Cerebellar nuclear complex (tissue), 1 donor: ENCODE measurements around the gene RPL31.
"Not testable (repeated sequence)": the region's sequence is repeated elsewhere in the genome, so short reads cannot be mapped to it uniquely, and the experiment has no call there.

Experiments
- DNase-seq, 2 experiments: peaks; one replicate each; lab custom pipeline; 2025; lab: John Stamatoyannopoulos, UW

Gene RPL31

GRCh38 chr2:101026923-101027469 is 24.9 kb downstream of the RPL31 start:
- no peak for DNase-seq

- no peak for DNase-seq
These were observed 25.8 kb downstream of the RPL31 start for GRCh38 chr2:101027852-101028251.

- no peak for DNase-seq
These were observed 28.9 kb downstream of the RPL31 start for GRCh38 chr2:101030866-101031554.

- no peak for DNase-seq
These were observed 30.1 kb downstream of the RPL31 start for GRCh38 chr2:101032084-101032776.

GRCh38 chr2:101036562-101036961 is 34.5 kb downstream of the RPL31 start:
- no peak for DNase-seq

- no peak for DNase-seq
These were observed 35.2 kb downstream of the RPL31 start for GRCh38 chr2:101037161-101037755.

GRCh38 chr2:101038455-101039255 is 36.6 kb downstream of the RPL31 start:
- DNase-seq, result no peak

- DNase-seq, result no peak
These were observed 38.0 kb downstream of the RPL31 start for GRCh38 chr2:101040072-101040471.

GRCh38 chr2:101040761-101041160 is 38.7 kb downstream of the RPL31 start:
- DNase-seq, result no peak

GRCh38 chr2:101041413-101041812 is 39.3 kb downstream of the RPL31 start:
- DNase-seq, result no peak

- no peak for DNase-seq
These were observed 43.2 kb downstream of the RPL31 start for GRCh38 chr2:101045330-101045729.

- DNase-seq, result no peak
These were observed 45.1 kb downstream of the RPL31 start for GRCh38 chr2:101047075-101047766.

- no peak for DNase-seq
These were observed 45.7 kb downstream of the RPL31 start for GRCh38 chr2:101047774-101048173.

- DNase-seq, result no peak
These were observed 46.7 kb downstream of the RPL31 start for GRCh38 chr2:101048756-101049155.

GRCh38 chr2:101050886-101051285 is 48.8 kb downstream of the RPL31 start:
- DNase-seq, result not testable (repeated sequence)

- no peak for DNase-seq
These were observed 50.1 kb downstream of the RPL31 start for GRCh38 chr2:101052147-101052546.

- no peak for DNase-seq
These were observed 51.0 kb downstream of the RPL31 start for GRCh38 chr2:101053117-101053516.
